ENCODE data around the gene GYPB. TPM values are rescaled to one million over a fixed set of nuclear protein-coding genes. Genes with fewer than 3 reads are reported as not detected.
"Not testable (repeated sequence)": the region's sequence is repeated elsewhere in the genome, so short reads cannot be mapped to it uniquely, and the experiment has no call there.

GYPB gene
- polyA plus RNA-seq, 1 of the 3 experiments (the other 2 are of a cell fraction) = not detected

DNA sequence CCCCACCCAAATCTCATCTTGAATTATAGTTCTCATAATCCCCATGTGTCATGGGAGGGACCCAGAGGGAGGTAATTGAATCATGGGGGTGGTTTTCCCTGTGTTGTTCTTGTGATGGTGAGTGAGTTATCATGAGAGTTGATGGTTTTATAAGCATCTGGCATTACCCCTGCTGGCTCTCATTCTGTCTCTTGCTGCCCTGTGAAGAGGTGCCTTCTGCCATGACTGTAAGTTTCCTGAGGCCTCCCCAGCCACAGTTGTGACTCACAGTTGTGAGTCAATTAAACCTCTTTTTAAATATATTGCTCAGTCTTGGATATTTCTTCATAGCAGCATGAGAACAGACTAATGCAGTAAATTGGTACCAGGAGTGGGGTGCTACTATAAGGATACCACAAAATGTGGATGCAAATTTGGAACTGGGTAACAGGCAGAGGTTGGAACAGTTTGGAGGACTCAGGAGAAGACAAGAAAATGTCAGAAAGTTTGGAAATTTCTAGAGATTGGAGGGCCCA is 67.7 kb downstream of the GYPB start:
- H3K79me2 ChIP-seq (ENCODE audit: insufficient read depth); H3K4me2 ChIP-seq; DNase-seq; H3K4me1 ChIP-seq (ENCODE audit: control insufficient read depth in 1 of 2, insufficient read depth in 2 of 2, low read depth in 1 of 2, low read length in 1 of 2); H3K4me3 ChIP-seq (ENCODE audit: low read depth in 2 of 2, low read length in 1 of 2); H3K9me2 ChIP-seq; CTCF ChIA-PET; H3K27ac ChIP-seq (ENCODE audit: low read depth in 2 of 2, low read length in 1 of 2); H3K36me3 ChIP-seq (replicated peaks in 1 of 2; ENCODE audit: control insufficient read depth in 1 of 2, insufficient read depth in 2 of 2, low read length in 1 of 2); H3K9me3 ChIP-seq; H4K20me1 ChIP-seq (ENCODE audit: insufficient read depth); H3K27me3 ChIP-seq (ENCODE audit: insufficient read depth); POLR2A ChIA-PET; H3K9ac ChIP-seq; H2AFZ ChIP-seq (ENCODE audit: low read depth); H3F3A ChIP-seq (replicated peaks; ENCODE audit: insufficient read depth): not testable (repeated sequence)

DNA sequence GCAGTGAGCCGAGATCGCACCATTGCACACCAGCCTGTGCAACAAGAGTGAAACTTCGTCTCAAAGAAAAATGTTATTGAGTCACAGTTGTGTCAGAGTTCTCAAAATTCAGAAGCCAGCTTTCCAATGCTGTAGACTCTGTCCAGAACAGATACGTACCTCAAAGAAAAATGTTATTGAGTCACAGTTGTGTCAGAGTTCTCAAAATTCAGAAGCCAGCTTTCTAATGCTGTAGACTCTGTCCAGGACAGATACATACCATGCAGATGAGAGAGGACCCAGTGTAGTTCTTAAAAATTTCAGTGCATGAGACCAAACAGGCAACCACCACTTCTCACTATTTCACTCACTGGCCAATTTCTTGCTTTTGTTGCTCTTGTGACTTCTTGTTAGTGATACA is 68.2 kb downstream of the GYPB start:
- H3K79me2 ChIP-seq (ENCODE audit: insufficient read depth); DNase-seq; H4K20me1 ChIP-seq (ENCODE audit: insufficient read depth); H3K4me1 ChIP-seq (ENCODE audit: control insufficient read depth in 1 of 2, insufficient read depth in 2 of 2, low read depth in 1 of 2, low read length in 1 of 2); H3K27me3 ChIP-seq (ENCODE audit: insufficient read depth); H3K27ac ChIP-seq (ENCODE audit: low read depth in 2 of 2, low read length in 1 of 2); H2AFZ ChIP-seq (ENCODE audit: low read depth); H3K36me3 ChIP-seq (replicated peaks in 1 of 2; ENCODE audit: control insufficient read depth in 1 of 2, insufficient read depth in 2 of 2, low read length in 1 of 2); H3K9me2 ChIP-seq; H3K9ac ChIP-seq; H3K4me3 ChIP-seq (ENCODE audit: low read depth in 2 of 2, low read length in 1 of 2); CTCF ChIA-PET; H3F3A ChIP-seq (replicated peaks; ENCODE audit: insufficient read depth); POLR2A ChIA-PET; H3K9me3 ChIP-seq; H3K4me2 ChIP-seq: not testable (repeated sequence)
- 42% methylated on average over 4 of the region's 4 CpGs for WGBS (ENCODE audit: low lambda C conversion rate)

DNA sequence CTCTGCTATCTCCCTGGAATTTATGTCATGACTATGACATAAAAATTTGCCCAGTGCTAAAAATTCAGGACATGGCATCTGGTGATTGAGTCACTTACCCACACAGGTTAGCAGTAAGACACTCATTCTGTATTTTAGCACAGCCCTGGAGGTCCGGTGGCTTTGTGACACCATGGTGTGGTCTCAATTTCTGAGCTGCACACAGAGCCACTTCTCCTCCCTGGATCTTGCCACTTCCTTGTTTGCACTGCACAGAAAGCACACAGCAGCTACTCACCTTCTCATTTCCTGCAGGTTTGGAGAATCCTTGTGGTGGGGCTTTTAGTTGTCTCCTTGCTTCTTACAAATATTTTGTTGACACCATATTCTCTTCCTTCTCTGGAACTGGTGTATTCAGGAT is 69.0 kb downstream of the GYPB start:
- H3K4me2 ChIP-seq; H3K9ac ChIP-seq; H3K79me2 ChIP-seq (ENCODE audit: insufficient read depth); H4K20me1 ChIP-seq (ENCODE audit: insufficient read depth); H2AFZ ChIP-seq (ENCODE audit: low read depth); H3K36me3 ChIP-seq (replicated peaks in 1 of 2; ENCODE audit: control insufficient read depth in 1 of 2, insufficient read depth in 2 of 2, low read length in 1 of 2); H3K9me2 ChIP-seq; POLR2A ChIA-PET; CTCF ChIA-PET; H3K27ac ChIP-seq (ENCODE audit: low read depth in 2 of 2, low read length in 1 of 2); H3K4me3 ChIP-seq (ENCODE audit: low read depth in 2 of 2, low read length in 1 of 2); H3K9me3 ChIP-seq; H3K4me1 ChIP-seq (ENCODE audit: control insufficient read depth in 1 of 2, insufficient read depth in 2 of 2, low read depth in 1 of 2, low read length in 1 of 2); DNase-seq; H3K27me3 ChIP-seq (ENCODE audit: insufficient read depth); H3F3A ChIP-seq (replicated peaks; ENCODE audit: insufficient read depth): not testable (repeated sequence)
- 0% methylated on average over 1 of the region's 1 CpG for WGBS (ENCODE audit: low lambda C conversion rate)

DNA sequence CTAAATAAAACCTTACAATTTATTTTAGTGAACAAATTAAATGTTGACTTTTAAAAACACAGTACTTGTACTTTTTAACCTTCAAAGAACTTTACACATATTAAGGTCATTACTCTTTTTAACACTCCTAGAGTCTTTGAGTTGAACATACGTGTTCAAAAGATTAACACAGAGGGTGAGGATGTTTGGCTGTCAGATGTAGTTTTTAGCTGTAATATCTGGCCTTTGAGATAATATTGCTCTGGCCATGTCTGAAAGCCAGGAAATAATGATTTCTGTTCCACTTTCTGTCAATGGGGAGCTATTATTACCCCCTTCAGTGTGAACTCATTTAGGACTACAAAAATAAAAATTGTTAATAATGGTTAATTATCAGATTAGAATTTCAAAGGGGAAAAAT is 71.7 kb downstream of the GYPB start:
- H3K9ac ChIP-seq; H3K79me2 ChIP-seq (ENCODE audit: insufficient read depth); H3K36me3 ChIP-seq (replicated peaks in 1 of 2; ENCODE audit: control insufficient read depth in 1 of 2, insufficient read depth in 2 of 2, low read length in 1 of 2); H3K27ac ChIP-seq (ENCODE audit: low read depth in 2 of 2, low read length in 1 of 2); H2AFZ ChIP-seq (ENCODE audit: low read depth); POLR2A ChIA-PET; H3K4me2 ChIP-seq; H3K9me3 ChIP-seq; H3K9me2 ChIP-seq; H3K27me3 ChIP-seq (ENCODE audit: insufficient read depth); H3F3A ChIP-seq (replicated peaks; ENCODE audit: insufficient read depth); H3K4me3 ChIP-seq (ENCODE audit: low read depth in 2 of 2, low read length in 1 of 2); DNase-seq; H3K4me1 ChIP-seq (ENCODE audit: control insufficient read depth in 1 of 2, insufficient read depth in 2 of 2, low read depth in 1 of 2, low read length in 1 of 2); CTCF ChIA-PET; H4K20me1 ChIP-seq (ENCODE audit: insufficient read depth): not testable (repeated sequence)
- 42% methylated on average over 1 of the region's 1 CpG for WGBS (ENCODE audit: low lambda C conversion rate)

Other genes with a start within 250 kb of the GYPB start
- 0.74 and 1.2 TPM in 2 replicates for gene GYPE, start 113.8 kb downstream of the GYPB start, polyA plus RNA-seq (2012; rRNA removed)
- not detected in 2 replicates for gene GYPA, start 121.3 kb upstream of the GYPB start, polyA plus RNA-seq (2012; rRNA removed)

All from SK-N-SH (cell line).